Activated CD4-positive, alpha-beta T cell treated with anti-CD3 and anti-CD28 coated beads, Interleukin-2, amount 50 U/mL, for 48 hours (primary cell): Measurements from ENCODE around the gene RRAS2.
"Not testable (repeated sequence)": the region's sequence is repeated elsewhere in the genome, so short reads cannot be mapped to it uniquely, and the experiment has no call there.

ENCODE experiments used
- DNase-seq, 2 experiments: peaks; one replicate each; pipeline ENCODE4 v3.0.0-alpha.2; 2020

RRAS2 gene

DNA sequence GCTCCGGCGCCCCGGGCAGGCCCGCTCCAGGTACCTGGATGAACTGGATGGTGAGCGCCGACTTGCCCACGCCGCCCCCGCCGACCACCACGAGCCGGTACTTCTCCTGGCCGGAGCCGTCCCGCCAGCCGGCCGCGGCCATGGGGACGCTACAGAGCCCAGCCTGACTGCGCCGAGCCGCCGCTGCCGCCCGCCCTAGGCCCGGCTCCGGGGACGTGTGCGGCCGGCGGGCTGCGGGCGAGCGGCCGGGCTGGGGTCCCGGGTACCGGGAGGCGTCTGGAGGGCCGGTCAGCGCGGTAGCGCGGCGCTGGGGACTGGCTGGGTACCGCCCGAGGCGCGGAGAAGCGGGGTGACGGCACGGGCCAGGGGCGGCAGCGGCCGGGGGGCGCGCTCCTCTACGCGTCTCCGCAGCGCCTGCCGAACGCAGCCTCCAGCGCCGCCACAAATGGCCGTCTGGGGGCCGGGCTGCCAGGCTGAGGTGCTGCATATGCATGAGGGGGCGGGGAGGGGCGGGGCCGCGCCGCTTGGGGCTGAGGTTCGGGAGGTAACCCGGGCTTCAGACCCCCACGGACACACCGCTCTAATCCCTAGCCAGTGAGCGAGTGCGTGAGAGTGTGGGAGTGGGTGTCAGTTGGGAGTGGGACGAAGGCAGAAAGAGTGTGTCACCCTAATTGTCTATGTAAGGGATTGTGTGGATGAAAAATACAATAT lies at the start of gene RRAS2:
TSS of gene RRAS2 (minus strand) at position 455 of the 711 bp plus-strand sequence. CDS start at position 142, 313 bp downstream.
- peak; percentile 77 to 78 for DNase-seq

- no peak for DNase-seq
Measured at GRCh38 chr11:14408612-14409011, 49.6 kb upstream of the RRAS2 start.

DNA sequence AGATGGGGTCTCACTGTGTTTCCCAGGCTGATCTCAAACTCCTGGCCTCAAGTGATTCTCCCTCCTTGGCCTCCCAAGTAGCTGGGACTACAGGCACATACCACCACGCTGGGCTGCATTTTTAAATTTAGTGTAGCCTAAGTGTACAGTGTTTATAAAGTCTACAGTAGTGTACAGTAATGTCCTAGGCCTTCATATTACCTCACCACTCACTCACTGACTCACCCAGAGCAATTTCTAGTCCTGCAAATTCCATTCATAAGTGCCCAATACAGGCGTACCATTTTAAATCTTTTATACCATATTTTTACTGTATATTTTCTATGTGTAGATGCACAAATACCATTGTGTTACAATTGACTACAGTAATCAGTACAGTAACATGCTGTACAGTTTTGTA lies 47.1 kb upstream of the RRAS2 start:
- DNase-seq, result not testable (repeated sequence)

GRCh38 chr11:14403528-14403927 lies 44.5 kb upstream of the RRAS2 start:
- DNase-seq, result not testable (repeated sequence)

DNA sequence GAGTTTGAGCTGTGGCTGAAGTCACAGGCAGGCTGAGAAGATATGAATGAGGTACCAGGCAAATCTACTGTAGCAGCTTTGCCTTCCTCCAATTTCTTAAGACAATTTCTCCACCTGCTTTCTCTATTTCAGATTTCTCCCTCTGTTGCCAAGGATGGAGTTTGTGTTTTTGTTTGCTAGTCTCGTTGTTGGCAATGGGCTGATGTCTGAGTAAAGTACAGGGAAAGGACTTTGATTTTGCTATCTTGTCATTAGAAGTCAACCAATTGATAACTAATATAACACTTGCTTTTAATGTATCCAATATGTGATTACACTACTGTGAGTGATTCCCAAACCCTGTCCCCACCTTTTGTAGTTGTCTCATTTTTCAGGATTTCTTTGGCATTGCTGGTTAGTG lies 40.1 kb upstream of the RRAS2 start:
- no peak for DNase-seq

DNA sequence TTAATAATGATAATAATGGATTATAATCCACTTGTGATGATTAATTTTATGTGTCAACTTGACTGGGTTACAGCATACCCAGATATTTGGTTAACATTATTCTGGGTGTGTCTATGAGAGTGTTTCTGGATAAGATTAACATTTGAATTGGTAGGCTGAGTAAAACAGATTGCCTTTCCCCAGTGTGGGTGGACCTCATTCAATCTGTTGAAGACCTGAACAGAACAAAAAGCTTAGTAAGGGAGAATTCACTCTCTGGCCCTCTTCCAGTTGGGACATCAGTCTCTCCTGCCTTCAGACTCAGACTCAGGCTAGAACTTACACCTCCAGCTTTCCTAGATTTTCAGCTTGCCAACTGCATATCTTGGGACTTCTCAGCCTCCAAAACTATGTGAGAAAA lies 37.3 kb upstream of the RRAS2 start:
- DNase-seq, result no peak

- DNase-seq, result no peak
Measured at GRCh38 chr11:14393889-14394288, 34.9 kb upstream of the RRAS2 start.

GRCh38 chr11:14393129-14393528 lies 34.1 kb upstream of the RRAS2 start:
- DNase-seq, result no peak

DNA sequence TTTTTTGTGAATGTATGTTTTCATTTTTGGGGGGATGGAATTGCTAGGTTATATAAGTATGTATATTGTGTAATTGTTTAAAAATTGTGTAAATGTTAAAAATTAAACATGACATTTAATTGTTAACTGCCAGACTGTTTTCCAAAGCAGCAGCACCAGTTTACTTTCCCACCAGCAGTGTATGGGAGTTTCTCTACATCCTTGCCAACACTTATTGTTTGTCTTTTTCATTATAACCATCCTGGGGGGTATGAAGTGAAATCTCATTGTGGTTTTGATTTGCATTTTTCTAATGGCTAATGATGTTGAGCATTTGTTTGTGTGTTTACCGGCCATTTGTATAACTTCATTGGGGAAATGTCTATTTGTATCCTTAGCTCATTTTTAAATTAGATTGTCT lies 31.7 kb upstream of the RRAS2 start:
- DNase-seq, result no peak

- DNase-seq, result no peak
Measured at GRCh38 chr11:14388352-14388751, 29.4 kb upstream of the RRAS2 start.

DNA sequence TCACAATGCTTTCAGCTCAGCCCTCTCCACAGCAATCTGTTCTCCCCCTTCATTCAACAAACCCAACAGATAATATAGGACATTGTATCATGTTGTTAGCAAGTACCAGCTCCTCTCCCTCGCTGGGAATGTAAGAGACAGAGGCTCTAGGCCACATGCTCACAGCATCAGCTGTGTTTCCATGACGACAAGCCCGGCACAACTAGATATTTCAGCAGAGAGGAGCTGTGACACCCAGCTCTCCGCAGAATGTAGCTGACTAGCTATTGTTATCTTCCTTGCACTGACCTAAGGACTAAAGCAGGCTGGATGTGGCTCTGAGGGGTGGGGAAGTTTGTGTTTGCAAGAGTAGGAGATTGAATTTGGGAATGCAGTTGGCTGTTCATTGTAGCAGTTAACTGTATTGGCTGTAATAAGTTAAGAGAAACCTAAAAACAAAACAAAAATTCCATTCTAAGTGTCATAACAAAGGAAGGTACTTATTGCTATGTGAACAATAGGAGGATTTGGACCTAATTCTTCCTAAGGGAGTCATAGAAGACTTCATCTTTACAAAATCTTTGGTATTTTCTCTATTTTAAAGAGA lies 28.0 kb upstream of the RRAS2 start:
- no peak for DNase-seq

GRCh38 chr11:14386081-14386480 lies 27.1 kb upstream of the RRAS2 start:
- DNase-seq, result no peak

GRCh38 chr11:14384338-14384737 lies 25.4 kb upstream of the RRAS2 start:
- no peak for DNase-seq

DNA sequence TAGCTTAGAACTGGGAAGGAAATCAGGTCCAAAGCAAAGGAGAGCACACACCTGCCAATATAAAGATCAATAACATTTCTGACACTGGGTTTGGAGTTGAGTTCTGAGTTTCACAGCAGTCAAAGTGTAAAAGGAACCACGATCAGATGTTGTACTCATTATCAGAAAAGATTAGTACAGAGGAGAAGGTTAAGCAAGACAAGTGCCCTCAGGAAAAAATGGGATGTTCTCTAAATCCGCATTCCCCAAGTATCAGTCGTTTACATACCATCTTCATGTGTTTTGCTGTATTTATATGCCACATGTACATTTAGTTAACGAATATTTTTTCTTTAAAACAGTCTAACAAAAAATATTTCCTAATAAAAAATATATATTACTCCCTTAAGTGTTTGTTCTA lies 23.0 kb upstream of the RRAS2 start:
- no peak for DNase-seq

DNA sequence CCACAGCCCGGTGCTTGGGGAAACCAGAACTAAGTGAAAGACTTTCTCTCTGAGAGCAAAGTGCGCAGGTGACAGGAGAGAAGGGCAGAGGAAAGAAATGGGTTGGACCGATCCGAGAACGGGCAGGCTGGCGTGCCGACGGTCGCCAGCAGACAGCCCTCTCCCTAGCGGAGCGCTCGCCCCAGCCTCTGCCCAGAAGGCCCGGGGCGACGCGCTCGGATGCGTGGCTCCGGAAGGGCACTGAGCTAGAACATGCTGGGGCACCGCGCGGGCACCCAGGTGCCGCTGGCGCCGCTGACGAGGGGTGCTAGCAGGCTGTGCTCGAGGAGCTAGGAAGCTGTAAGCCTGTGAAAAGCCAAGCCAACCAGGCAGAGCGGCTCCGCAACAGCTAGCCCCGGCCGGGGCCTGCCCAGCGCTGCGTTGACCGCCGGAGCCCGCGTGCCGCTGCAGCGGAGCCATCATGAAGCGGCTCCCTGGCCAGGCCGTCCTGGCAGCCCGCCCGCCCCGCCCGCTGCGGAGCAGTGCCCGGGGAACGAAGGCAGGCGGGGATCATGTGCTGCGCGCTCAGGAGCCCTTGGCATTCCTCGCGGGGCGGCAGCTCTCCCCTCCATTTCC lies 22.1 kb upstream of the RRAS2 start:
- peak; percentile 42 to 51 for DNase-seq

GRCh38 chr11:14380125-14380936 lies 21.3 kb upstream of the RRAS2 start:
- no peak for DNase-seq

DNA sequence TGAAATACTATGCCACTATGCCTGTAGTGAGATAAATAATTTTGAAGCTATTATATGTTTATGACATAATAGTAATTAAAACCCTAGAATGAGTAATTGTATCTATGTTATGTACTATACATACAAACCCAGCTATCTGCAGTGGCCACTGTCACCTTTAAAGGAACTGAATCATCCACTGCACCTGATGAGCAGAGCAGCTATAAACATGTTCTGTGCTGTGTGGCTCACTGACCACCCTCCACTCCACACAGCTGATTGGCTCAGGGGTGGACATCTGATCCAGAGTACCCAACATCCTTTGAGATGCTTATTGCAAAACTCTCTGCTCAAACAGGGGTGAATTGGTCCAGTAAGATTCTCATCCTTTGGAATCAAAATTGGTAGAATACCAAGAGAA lies 19.2 kb upstream of the RRAS2 start:
- no peak for DNase-seq

- DNase-seq, result no peak
Measured at GRCh38 chr11:14376920-14377319, 17.9 kb upstream of the RRAS2 start.

- no peak for DNase-seq
Measured at GRCh38 chr11:14374922-14375830, 16.2 kb upstream of the RRAS2 start.

- no peak for DNase-seq
Measured at GRCh38 chr11:14373941-14374646, 15.1 kb upstream of the RRAS2 start.

- no peak for DNase-seq
Measured at GRCh38 chr11:14372011-14372410, 13.0 kb upstream of the RRAS2 start.

DNA sequence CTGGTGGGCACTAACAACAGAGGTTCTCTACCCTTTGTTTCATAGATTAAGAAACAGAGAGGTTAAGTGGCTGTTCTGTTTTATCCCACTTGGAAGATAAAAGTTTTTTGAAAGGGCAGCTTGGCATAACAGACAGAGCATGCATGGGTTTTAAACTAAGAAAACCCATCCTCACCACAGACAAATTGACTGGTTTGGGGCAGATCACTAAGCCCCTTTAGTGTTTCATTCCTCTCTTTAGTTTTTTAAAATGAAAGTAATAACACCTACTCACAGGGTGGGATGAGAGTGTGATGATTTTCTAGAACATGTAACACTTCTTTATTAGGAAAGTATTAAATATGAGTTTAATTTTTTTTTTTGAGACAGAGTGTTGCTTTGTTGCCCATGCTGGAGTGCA lies 12.3 kb upstream of the RRAS2 start:
- DNase-seq, result no peak
